Measurements from ENCODE around the gene UNC93B1. TPM values are rescaled to one million over a fixed set of nuclear protein-coding genes. Genes with fewer than 3 reads are reported as not detected.

The UNC93B1 gene
- total and polyA plus RNA-seq, 2 of the 8 experiments (the other 6 are each of a cell fraction or from before 2014, with no cell fraction given): 18.9 to 34.3 TPM

- Histone ChIP-seq H2AFZ (ENCODE audit: low read length) (no peak overlapping the region), H2BK120ac (replicated peaks; ENCODE audit: low read depth, low read length) (no peak overlapping the region), H4K20me1 (replicated peaks in 1 of 2; ENCODE audit: control insufficient read depth in 1 of 2, insufficient read depth in 2 of 2, low read length in 2 of 2) (no peaks in the 10 kb centered on the region), H3K14ac (ENCODE audit: insufficient read length) (no peak overlapping the region), H3K9me3 (ENCODE audit: insufficient read depth in 2 of 2, low read depth in 1 of 2, low read length in 1 of 2) (no peaks in the 10 kb centered on the region), H3K23me2 (ENCODE audit: low read depth, low read length) (no peaks in the 10 kb centered on the region), H4K8ac (ENCODE audit: extremely low read depth, insufficient read depth, low read length) (no peak overlapping the region; the same call in 1 of the 2 replicates), H3K56ac (replicated peaks; ENCODE audit: insufficient read length, low read depth, low read length) (no peak overlapping the region), H2BK20ac (ENCODE audit: low read length) (no peak overlapping the region), H3K4me3 (ENCODE audit: extremely low read depth in 1 of 4, insufficient read depth in 2 of 4, low read depth in 3 of 4, low read length in 4 of 4) (no peak overlapping the region), H2BK12ac (ENCODE audit: low read depth, low read length) (no peak overlapping the region), H3K36me3 (ENCODE audit: control insufficient read depth in 2 of 4, insufficient read depth in 4 of 4, low read length in 3 of 4) (no peaks in the 10 kb centered on the region), H3K23ac (ENCODE audit: insufficient read length) (no peak overlapping the region), H3K27ac (ENCODE audit: low read depth, low read length) (no peak overlapping the region), H4K5ac (ENCODE audit: insufficient read length, low read depth, low read length) (no peak overlapping the region), H3K79me1 (ENCODE audit: low read depth, low read length) (no peaks in the 10 kb centered on the region), H3K79me2 (ENCODE audit: control insufficient read depth in 1 of 2, insufficient read depth in 2 of 2, low read length in 2 of 2) (no peaks in the 10 kb centered on the region), H3K4ac (replicated peaks; ENCODE audit: insufficient read length, low read depth, low read length) (no peak overlapping the region), H3K27me3 (replicated peaks in 1 of 4; ENCODE audit: control insufficient read depth in 3 of 4, extremely low read depth in 1 of 4, insufficient read depth in 3 of 4, low read length in 3 of 4) (no peaks in the 10 kb centered on the region), H2BK15ac (ENCODE audit: low read length) (no peak overlapping the region), H3K9ac (replicated peaks in 1 of 4; ENCODE audit: extremely low read depth in 1 of 4, low read depth in 3 of 4, low read length in 3 of 4) (no peak overlapping the region), H3K4me2 (ENCODE audit: insufficient read depth in 1 of 2, low read depth in 2 of 2, low read length in 2 of 2) (no peak overlapping the region), H2BK5ac (ENCODE audit: low read depth, low read length) (no peak overlapping the region), H3K4me1 (replicated peaks in 1 of 4; ENCODE audit: control insufficient read depth in 3 of 4, insufficient read depth in 4 of 4, low read length in 3 of 4) (peaks cover 0 to 17% (median 12%) of the 10 kb centered on the region in 4 experiments; a peak in 6 of 7 replicates), H4K91ac (replicated peaks; ENCODE audit: insufficient read length, low read length) (no peak overlapping the region), H3K18ac (ENCODE audit: extremely low read depth, low read length) (no peak overlapping the region), H2AK5ac (ENCODE audit: low read depth, low read length) (no peak overlapping the region)
- no peak for TF ChIP-seq KDM1A (IDR thresholded peaks at IDR 0.05; ENCODE audit: borderline replicate concordance, low read length)
- no peak for TF ChIP-seq TAF1 (IDR thresholded peaks at IDR 0.05; ENCODE audit: low read depth, low read length)
- no peak for TF ChIP-seq FOSL1 (IDR thresholded peaks at IDR 0.05; ENCODE audit: insufficient read depth, low read depth, low read length)
- TF ChIP-seq EZH2 (IDR thresholded peaks at IDR 0.05; ENCODE audit: low read depth, low read length, severe bottlenecking): no peak
- TF ChIP-seq HDAC2 (IDR thresholded peaks at IDR 0.05; ENCODE audit: borderline replicate concordance in 1 of 2, low read depth in 2 of 2, low read length in 2 of 2): no peak
- TF ChIP-seq, protein P1, sequence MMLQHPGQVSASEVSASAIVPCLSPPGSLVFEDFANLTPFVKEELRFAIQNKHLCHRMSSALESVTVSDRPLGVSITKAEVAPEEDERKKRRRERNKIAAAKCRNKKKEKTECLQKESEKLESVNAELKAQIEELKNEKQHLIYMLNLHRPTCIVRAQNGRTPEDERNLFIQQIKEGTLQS (IDR thresholded peaks at IDR 0.05; ENCODE audit: insufficient read depth, low read depth, low read length): no peak
- 92% methylated on average over 14 of the region's 14 CpGs; no CpG with 5 or more reads in 1 of the 2 experiments for WGBS, 2 experiments (ENCODE audit: extremely low coverage in 1 of 2, insufficient coverage in 1 of 2, insufficient read length in 1 of 2, insufficient replicate concordance in 2 of 2, low coverage in 1 of 2, low lambda C conversion rate in 2 of 2, missing lambda C conversion rate in 1 of 2)
- no peak for DNase-seq (ENCODE audit: low read depth in 1 of 2, low spot score in 2 of 2)
- ChIA-PET CTCF (ENCODE audit: partially characterized antibody) (interaction anchor here (1.5 to 1.6 kb wide), 2 partner anchors 17 to 25 kb away, joined by 5 to 6 read pairs; partner anchors contain the start of gene TCIRG1), POLR2A (ENCODE audit: partially characterized antibody) (interaction anchor here (1.1 to 2.8 kb wide), 3 partner anchors 17 to 29 kb away, joined by 3 to 14 read pairs (median 4); partner anchors contain the start of gene TCIRG1)
- no peak for FAIRE-seq
Measured at GRCh38 chr11:68013611-68014156, 9.8 kb upstream of the UNC93B1 start.

Measured in H1 (cell line).